Mesenchymal stem cell (in vitro differentiated cells and primary cell): Measurements from ENCODE around the gene FZD4.
"Not testable (repeated sequence)": the region's sequence is repeated elsewhere in the genome, so short reads cannot be mapped to it uniquely, and the experiment has no call there.

Source experiments
- DNase-seq: peaks from one replicate; pipeline ENCODE4 v3.0.0-alpha.2; 2013
- H2AFZ ChIP-seq: one replicate; pipeline ENCODE4 v1.6.1; 2013; ENCODE audit warnings: low read depth, mild to moderate bottlenecking, control low read depth, inconsistent platforms, low read length, moderate library complexity
- H2AK5ac ChIP-seq: 2 replicates; pipeline ENCODE4 v1.6.1; 2013; ENCODE audit warnings: low read length, moderate library complexity, mild to moderate bottlenecking, inconsistent platforms; ENCODE audit not compliant: severe bottlenecking
- H2BK120ac ChIP-seq: one replicate; pipeline ENCODE4 v1.6.1; 2013; ENCODE audit warnings: low read depth, mild to moderate bottlenecking, inconsistent platforms, low read length, moderate library complexity
- H2BK12ac ChIP-seq, 2 experiments: one replicate each; pipeline ENCODE4 v1.6.1; 2013; ENCODE audit warnings: inconsistent platforms in 2 of 2, low read length in 2 of 2, mild to moderate bottlenecking in 2 of 2, moderate library complexity in 2 of 2, control low read depth in 1 of 2
- H2BK15ac ChIP-seq: one replicate; pipeline ENCODE4 v1.6.1; 2013; ENCODE audit warnings: mild to moderate bottlenecking, low read depth, inconsistent platforms; ENCODE audit not compliant: poor library complexity, severe bottlenecking
- H2BK5ac ChIP-seq: 2 replicates; pipeline ENCODE4 v1.6.1; 2013; ENCODE audit warnings: low read depth, mild to moderate bottlenecking, low read length, control low read depth, inconsistent platforms; ENCODE audit not compliant: poor library complexity, severe bottlenecking
- H3K14ac ChIP-seq, 2 experiments: one replicate each; pipeline ENCODE4 v1.6.1; 2013; ENCODE audit warnings: inconsistent platforms in 2 of 2, low read length in 2 of 2, control low read depth in 1 of 2, mild to moderate bottlenecking in 1 of 2, moderate library complexity in 1 of 2
- H3K18ac ChIP-seq, 2 experiments: one replicate each; pipeline ENCODE4 v1.6.1; 2013; ENCODE audit warnings: inconsistent platforms in 2 of 2, low read length in 2 of 2, control low read depth in 1 of 2, low read depth in 1 of 2, mild to moderate bottlenecking in 1 of 2
- H3K23ac ChIP-seq, 2 experiments: one replicate each; pipeline ENCODE4 v1.6.1; 2013; ENCODE audit warnings: inconsistent platforms in 2 of 2, low read length in 2 of 2, mild to moderate bottlenecking in 2 of 2, moderate library complexity in 2 of 2, control low read depth in 1 of 2
- H3K27ac ChIP-seq: 2 replicates; pipeline ENCODE4 v1.5.1; 2013; ENCODE audit warnings: mild to moderate bottlenecking, moderate library complexity, low read length, control low read depth, inconsistent platforms; ENCODE audit not compliant: poor library complexity, severe bottlenecking
- H3K27me3 ChIP-seq, 2 experiments: 2 replicates each; pipeline versions ENCODE4 v1.6.1 to v1.7.0; 2013; ENCODE audit warnings: low read length in 2 of 2, mild to moderate bottlenecking in 2 of 2, moderate library complexity in 2 of 2, control low read depth in 1 of 2, inconsistent platforms in 1 of 2; ENCODE audit not compliant: control insufficient read depth in 1 of 2, insufficient read depth in 1 of 2
- H3K36me3 ChIP-seq, 2 experiments: 2 replicates each; pipeline versions ENCODE4 v1.6.1 to v1.7.0; 2013; ENCODE audit warnings: low read length in 2 of 2, control low read depth in 1 of 2, inconsistent platforms in 1 of 2, low read depth in 1 of 2, mild to moderate bottlenecking in 1 of 2; ENCODE audit not compliant: insufficient read depth in 2 of 2, control insufficient read depth in 1 of 2
- H3K4ac ChIP-seq, 2 experiments: one replicate each; pipeline ENCODE4 v1.6.1; 2013; ENCODE audit warnings: inconsistent platforms in 2 of 2, low read length in 2 of 2, mild to moderate bottlenecking in 2 of 2, moderate library complexity in 2 of 2, control low read depth in 1 of 2, low read depth in 1 of 2
- H3K4me1 ChIP-seq: 2 replicates; pipeline ENCODE4 v1.6.1; 2013; ENCODE audit warnings: low read depth, low read length, control low read depth; ENCODE audit not compliant: control insufficient read depth, insufficient read depth
- H3K4me2 ChIP-seq: 2 replicates; pipeline ENCODE4 v1.6.1; 2013; ENCODE audit warnings: low read length, mild to moderate bottlenecking, inconsistent platforms; ENCODE audit not compliant: poor library complexity, severe bottlenecking
- H3K4me3 ChIP-seq, 2 experiments: 2 replicates each; pipeline versions ENCODE4 v1.5.1 to v1.7.0; 2013; ENCODE audit warnings: low read length in 2 of 2, mild to moderate bottlenecking in 2 of 2, control low read depth in 1 of 2, low read depth in 1 of 2; ENCODE audit not compliant: insufficient read depth in 1 of 2
- H3K79me1 ChIP-seq: replicated peaks from 2 replicates; pipeline ENCODE4 v1.6.1; 2013; ENCODE audit warnings: mild to moderate bottlenecking, control low read depth, low read length, inconsistent platforms; ENCODE audit not compliant: poor library complexity, severe bottlenecking
- H3K9ac ChIP-seq: 2 replicates; pipeline ENCODE4 v1.7.0; 2013; ENCODE audit warnings: mild to moderate bottlenecking, low read length, moderate library complexity
- H3K9me3 ChIP-seq: 2 replicates; pipeline ENCODE4 v1.7.0; 2013; ENCODE audit warnings: mild to moderate bottlenecking, low read length; ENCODE audit not compliant: control insufficient read depth
- H4K8ac ChIP-seq: one replicate; pipeline ENCODE4 v1.6.1; 2013; ENCODE audit warnings: inconsistent platforms, mild to moderate bottlenecking, low read length, moderate library complexity
- H4K91ac ChIP-seq: one replicate; pipeline ENCODE4 v1.6.1; 2013; ENCODE audit warnings: mild to moderate bottlenecking, low read length, inconsistent platforms
- WGBS: methylation state at CpG from one replicate; pipeline ENCODE4 v1.1.7; 2013; ENCODE audit warnings: mixed read lengths; 5-methylcytosine and 5-hydroxymethylcytosine counted together

The FZD4 gene

DNA sequence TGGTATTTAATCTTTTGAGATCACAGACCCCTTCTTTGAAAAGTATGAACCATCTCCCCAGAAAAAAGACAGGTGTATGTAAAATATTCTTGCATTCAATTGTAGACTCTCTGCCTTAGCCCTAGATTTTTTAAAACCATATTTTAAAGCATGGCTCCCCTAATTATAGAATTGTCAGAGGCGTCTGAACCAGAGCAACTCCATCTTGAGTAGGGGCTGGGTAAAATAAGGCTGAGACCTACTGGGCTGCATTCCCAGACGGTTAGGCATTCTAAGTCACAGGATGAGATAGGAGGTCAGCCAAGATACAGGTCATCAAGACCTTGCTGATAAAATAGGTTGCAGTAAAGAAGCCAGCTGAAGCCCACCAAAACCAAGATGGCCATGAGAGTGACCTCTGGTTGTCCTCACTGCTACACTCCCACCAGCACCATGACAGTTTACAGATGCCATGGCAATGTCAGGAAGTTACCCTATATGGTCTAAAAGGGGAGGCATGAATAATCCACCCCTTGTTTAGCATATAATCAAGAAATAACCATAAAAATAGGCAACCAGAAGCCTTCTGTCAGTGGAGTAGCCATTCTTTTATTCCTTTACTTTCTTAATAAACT, 17.9 kb downstream of the FZD4 start:
- not testable (repeated sequence) for H2BK120ac ChIP-seq, H2BK15ac ChIP-seq, H3K4ac ChIP-seq, H3K4me1 ChIP-seq, H2BK12ac ChIP-seq, H3K27ac ChIP-seq, DNase-seq, H3K9me3 ChIP-seq, H3K14ac ChIP-seq, H2BK5ac ChIP-seq, H3K9ac ChIP-seq, H2AK5ac ChIP-seq, H3K4me2 ChIP-seq, H3K23ac ChIP-seq, H4K91ac ChIP-seq, H3K36me3 ChIP-seq, H3K27me3 ChIP-seq, H3K79me1 ChIP-seq, H3K18ac ChIP-seq, H3K4me3 ChIP-seq, H2AFZ ChIP-seq, H4K8ac ChIP-seq
- WGBS: 92% methylated on average over 2 of the region's 2 CpGs

DNA sequence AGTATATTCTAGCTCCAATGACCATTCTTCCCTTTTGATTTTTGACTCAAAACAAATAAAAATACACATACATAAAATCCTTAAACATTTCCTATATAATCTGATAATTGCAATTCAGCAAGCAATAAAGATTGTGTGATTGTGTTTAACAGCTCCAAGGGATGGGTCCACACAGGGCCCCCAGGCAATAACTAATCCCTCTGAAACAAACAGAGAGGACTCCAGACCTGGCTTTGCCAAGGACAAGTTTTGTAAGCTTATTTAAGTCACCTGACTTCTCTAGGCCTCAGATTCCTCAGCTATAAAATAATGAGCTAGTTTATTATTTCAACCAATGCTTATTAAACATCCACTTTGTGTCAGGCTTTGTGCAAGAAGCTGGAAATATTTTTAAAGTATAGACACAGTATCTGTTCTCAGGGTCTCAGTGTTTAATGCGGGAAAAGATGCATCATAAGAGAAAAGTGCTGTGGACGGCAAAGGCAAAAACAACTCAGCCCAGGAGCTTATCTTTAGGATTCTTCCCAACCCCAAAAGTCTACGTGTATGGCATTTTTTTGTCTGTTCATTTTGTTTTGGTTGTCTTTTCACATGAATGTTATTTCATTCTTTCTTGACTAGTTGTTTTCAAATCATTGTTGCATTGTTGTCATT, 20.1 kb downstream of the FZD4 start:
- Histone ChIP-seq H3K79me1 (peaks cover 1% of the 10 kb centered on the region), H2AK5ac (no peak overlapping the region), H3K27me3 (no peaks in the 10 kb centered on the region), H3K14ac (no peak overlapping the region), H3K4me3 (no peak overlapping the region), H4K8ac (no peak overlapping the region), H2BK12ac (no peak overlapping the region), H3K27ac (no peak overlapping the region), H3K23ac (no peak overlapping the region), H3K4me2 (no peak overlapping the region), H2BK15ac (no peak overlapping the region), H3K4me1 (peaks cover 8% of the 10 kb centered on the region), H3K9ac (no peak overlapping the region), H3K4ac (no peak overlapping the region), H4K91ac (no peak overlapping the region), H3K18ac (no peak overlapping the region), H3K9me3 (no peaks in the 10 kb centered on the region), H2AFZ (no peak overlapping the region), H3K36me3 (peaks cover 0 to 3% of the 10 kb centered on the region in 2 experiments), H2BK5ac (no peak overlapping the region), H2BK120ac (no peak overlapping the region)
- no peak for DNase-seq
- 92% methylated on average over 1 of the region's 3 CpGs for WGBS

DNA sequence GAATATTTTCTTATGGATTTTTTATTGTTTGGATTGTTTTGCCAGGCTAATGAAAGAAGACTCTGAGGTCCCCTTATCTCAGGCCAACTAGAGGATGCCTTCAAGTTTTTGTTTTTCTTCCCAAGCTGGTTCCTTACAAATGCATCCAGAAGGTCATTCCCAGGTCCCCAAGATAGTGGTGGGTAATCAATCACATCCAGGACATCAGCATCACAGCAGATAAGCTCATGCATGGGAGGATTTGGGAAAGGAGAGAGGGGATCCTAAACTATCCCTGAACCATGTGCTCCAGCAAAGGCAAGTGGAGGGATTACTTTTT, 20.7 kb downstream of the FZD4 start:
- no peak for DNase-seq
- Histone ChIP-seq H3K4me3 (no peak overlapping the region), H3K79me1 (peaks cover 1% of the 10 kb centered on the region), H3K36me3 (peaks cover 0 to 3% of the 10 kb centered on the region in 2 experiments), H3K9me3 (no peaks in the 10 kb centered on the region), H3K14ac (no peak overlapping the region), H3K23ac (no peak overlapping the region), H2BK15ac (no peak overlapping the region), H2BK120ac (no peak overlapping the region), H3K4me2 (no peak overlapping the region), H2BK5ac (no peak overlapping the region), H3K4ac (no peak overlapping the region), H3K9ac (peak overlapping the region; percentile 47), H2BK12ac (no peak overlapping the region), H3K27me3 (no peaks in the 10 kb centered on the region), H4K91ac (no peak overlapping the region), H3K18ac (no peak overlapping the region), H2AFZ (no peak overlapping the region), H2AK5ac (no peak overlapping the region), H3K27ac (no peak overlapping the region), H3K4me1 (peaks cover 6% of the 10 kb centered on the region), H4K8ac (no peak overlapping the region)

DNA sequence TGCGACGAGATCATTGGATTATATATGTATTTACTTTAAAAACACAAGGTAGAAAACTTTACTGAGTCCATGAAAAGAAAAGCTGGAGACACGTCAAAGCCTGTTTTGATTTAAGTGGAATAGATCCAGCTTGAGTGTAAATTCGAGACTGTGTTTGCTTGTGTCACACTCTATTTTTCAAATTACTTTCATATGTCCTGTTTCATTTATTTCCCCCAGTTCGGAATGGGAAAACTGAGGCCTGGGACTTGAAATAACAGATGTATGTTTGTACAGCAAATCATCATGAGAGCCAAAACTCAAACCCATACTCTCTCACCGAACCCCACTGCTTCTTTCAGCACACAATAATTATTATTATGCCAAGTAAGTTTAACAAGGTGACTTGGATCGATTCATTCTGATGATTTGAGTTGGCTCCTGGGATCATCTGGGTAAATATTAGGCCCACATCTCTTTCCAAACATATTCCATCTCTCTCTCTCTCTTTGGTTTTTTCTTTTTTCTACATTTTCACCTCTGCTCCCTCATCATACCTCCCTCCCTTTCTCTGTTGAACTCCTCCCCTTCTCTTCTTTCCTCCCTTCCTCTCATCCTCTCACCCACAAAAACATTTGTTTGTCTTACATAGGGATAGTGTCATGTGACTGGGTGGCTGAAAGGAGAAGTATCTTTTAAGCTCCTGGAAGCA, 21.2 kb downstream of the FZD4 start:
- Histone ChIP-seq H3K4me2 (no peak overlapping the region), H3K4ac (no peak overlapping the region), H3K4me3 (peak overlapping the region in 1 of 2 experiments; percentile 27), H2BK15ac (no peak overlapping the region), H4K8ac (no peak overlapping the region), H3K36me3 (peaks cover 0 to 3% of the 10 kb centered on the region in 2 experiments), H3K23ac (no peak overlapping the region), H4K91ac (no peak overlapping the region), H3K9ac (peak overlapping the region; percentile 47), H2BK12ac (no peak overlapping the region), H3K14ac (no peak overlapping the region), H3K27ac (no peak overlapping the region), H3K27me3 (no peaks in the 10 kb centered on the region), H3K79me1 (peaks cover 1% of the 10 kb centered on the region), H2BK120ac (no peak overlapping the region), H2AFZ (no peak overlapping the region), H3K4me1 (peaks cover 6% of the 10 kb centered on the region), H2AK5ac (no peak overlapping the region), H3K9me3 (no peaks in the 10 kb centered on the region), H3K18ac (no peak overlapping the region), H2BK5ac (no peak overlapping the region)
- WGBS: 76% methylated on average over 2 of the region's 7 CpGs
- DNase-seq: no peak
